ENCODE data around the gene ITGB3. TPM values are rescaled to one million over a fixed set of nuclear protein-coding genes. Genes with fewer than 3 reads are reported as not detected.

ITGB3 gene
- total RNA-seq, 3 donors from 2014 or later (not counting 1 experiment from before 2014, with no cell fraction given), result 4.2 to 30.6 (median 11.6) TPM

- H3K36me3 ChIP-seq (ENCODE audit: control insufficient read depth, insufficient read depth, low read length), result no peaks in the 10 kb centered on the region
- Mint-ChIP-seq H3K27me3 (ENCODE audit: low read depth in 2 of 2) (peaks cover 0 to 5% of the 10 kb centered on the region in 2 donors), H3K9me3 (peaks cover 3 to 4% of the 10 kb centered on the region in 2 donors), H3K4me3 (no peak overlapping the region), H3K4me1 (no peaks in the 10 kb centered on the region), H3K27ac (no peak overlapping the region), H3K36me3 (peaks cover 5% of the 10 kb centered on the region)
- no peak for DNase-seq
- intact Hi-C loops (cut with micrococcal nuclease), result no loop called here
- H3K4me3 ChIP-seq (ENCODE audit: low read length), result no peak overlapping the region
- H3K9me3 ChIP-seq (ENCODE audit: control insufficient read depth, insufficient read depth, low read length), result no peaks in the 10 kb centered on the region
- H3K27me3 ChIP-seq (ENCODE audit: control insufficient read depth, insufficient read depth, low read length), result no peaks in the 10 kb centered on the region
- no peak for ATAC-seq
- TF ChIP-seq CTCF (IDR thresholded peaks at IDR 0.05), result no peak
- H3K4me1 ChIP-seq (ENCODE audit: control insufficient read depth, insufficient read depth, low read length), result no peaks in the 10 kb centered on the region
- 96% methylated on average over 13 of the region's 13 CpGs for WGBS (ENCODE audit: insufficient coverage)
- no peak overlapping the region for H3K27ac ChIP-seq (ENCODE audit: low read length)
Observed at GRCh38 chr17:47299239-47299910, 45.7 kb downstream of the ITGB3 start.

GRCh38 chr17:47300718-47301117 lies 47.1 kb downstream of the ITGB3 start:
- H3K4me1 ChIP-seq (ENCODE audit: control insufficient read depth, insufficient read depth, low read length), result peaks cover 5% of the 10 kb centered on the region
- Mint-ChIP-seq H3K27ac (no peak overlapping the region), H3K4me3 (no peak overlapping the region), H3K9me3 (peaks cover 3 to 4% of the 10 kb centered on the region in 2 donors), H3K4me1 (peaks cover 6 to 8% of the 10 kb centered on the region in 2 donors), H3K27me3 (ENCODE audit: low read depth in 2 of 2) (peaks cover 3 to 7% of the 10 kb centered on the region in 2 donors), H3K36me3 (peaks cover 5% of the 10 kb centered on the region)
- TF ChIP-seq CTCF (IDR thresholded peaks at IDR 0.05), result no peak
- ATAC-seq (no peak), DNase-seq (no peak)
- no peak overlapping the region for H3K27ac ChIP-seq (ENCODE audit: low read length)
- H3K27me3 ChIP-seq (ENCODE audit: control insufficient read depth, insufficient read depth, low read length), result no peaks in the 10 kb centered on the region
- intact Hi-C loops (cut with micrococcal nuclease), result no loop called here
- H3K36me3 ChIP-seq (ENCODE audit: control insufficient read depth, insufficient read depth, low read length), result no peaks in the 10 kb centered on the region
- WGBS (ENCODE audit: insufficient coverage), result 93% methylated on average over 1 of the region's 1 CpG
- H3K9me3 ChIP-seq (ENCODE audit: control insufficient read depth, insufficient read depth, low read length), result no peaks in the 10 kb centered on the region
- no peak overlapping the region for H3K4me3 ChIP-seq (ENCODE audit: low read length)

- peak in 1 of 3 donors; percentile 35 for ATAC-seq
- H3K4me1 Mint-ChIP-seq, result peaks cover 6 to 8% of the 10 kb centered on the region in 2 donors
Observed at GRCh38 chr17:47301161-47301560, 47.5 kb downstream of the ITGB3 start.

More at GRCh38 chr17:47301161-47301560, 47.5 kb downstream of the ITGB3 start:
- H3K27me3 ChIP-seq (ENCODE audit: control insufficient read depth, insufficient read depth, low read length), result no peaks in the 10 kb centered on the region
- WGBS (ENCODE audit: insufficient coverage), result 49% methylated on average over 2 of the region's 3 CpGs
- no peaks in the 10 kb centered on the region for H3K9me3 ChIP-seq (ENCODE audit: control insufficient read depth, insufficient read depth, low read length)
- DNase-seq, result no peak
- no peak overlapping the region for H3K4me3 ChIP-seq (ENCODE audit: low read length)
- no peaks in the 10 kb centered on the region for H3K36me3 ChIP-seq (ENCODE audit: control insufficient read depth, insufficient read depth, low read length)
- no peak overlapping the region for H3K27ac Mint-ChIP-seq
- no peak overlapping the region for H3K27ac ChIP-seq (ENCODE audit: low read length)
- peaks cover 3 to 7% of the 10 kb centered on the region in 2 donors for H3K27me3 Mint-ChIP-seq (ENCODE audit: low read depth in 2 of 2)
- peaks cover 5% of the 10 kb centered on the region for H3K36me3 Mint-ChIP-seq
- no peak for TF ChIP-seq CTCF (IDR thresholded peaks at IDR 0.05)
- H3K9me3 Mint-ChIP-seq, result peaks cover 3 to 4% of the 10 kb centered on the region in 2 donors
- intact Hi-C loops (cut with micrococcal nuclease), result no loop called here
- H3K4me1 ChIP-seq (ENCODE audit: control insufficient read depth, insufficient read depth, low read length), result peaks cover 8% of the 10 kb centered on the region
- no peak overlapping the region for H3K4me3 Mint-ChIP-seq
